Stimulated activated naive CD8-positive, alpha-beta T cell treated with anti-CD3 and anti-CD28 coated beads, Interleukin-15, amount 100 ng/mL, for 72 hours (primary cell): ENCODE measurements around the gene EML4.

Experiments
- ATAC-seq: fragments of 150-1000 bp; cut with Tn5 transposase; 2 replicates; pipeline ENCODE4 v1.10.0; 2021; ENCODE audit warnings: mild to moderate bottlenecking, moderate library complexity
- DNase-seq, 2 donors: peaks; one replicate each; pipeline ENCODE4 v3.0.0; 2021 to 2022
- H3K27ac Mint-ChIP-seq, 2 donors: one replicate each; pipeline ENCODE4 v1.8.0; 2022; ENCODE audit warnings: mild to moderate bottlenecking in 2 of 2, mixed read lengths in 2 of 2, moderate library complexity in 2 of 2
- H3K27me3 Mint-ChIP-seq: one replicate; pipeline ENCODE4 v1.8.0; 2022; ENCODE audit warnings: mixed read lengths
- H3K4me1 Mint-ChIP-seq: one replicate; pipeline ENCODE4 v1.8.0; 2022; ENCODE audit warnings: mild to moderate bottlenecking, mixed read lengths
- H3K4me3 Mint-ChIP-seq, 2 donors: one replicate each; pipeline ENCODE4 v1.8.0; 2022; ENCODE audit warnings: mild to moderate bottlenecking in 2 of 2, mixed read lengths in 2 of 2, moderate library complexity in 1 of 2
- H3K9me3 Mint-ChIP-seq, 2 donors: one replicate each; pipeline ENCODE4 v1.8.0; 2022; ENCODE audit warnings: mixed read lengths in 2 of 2

EML4 gene

DNA sequence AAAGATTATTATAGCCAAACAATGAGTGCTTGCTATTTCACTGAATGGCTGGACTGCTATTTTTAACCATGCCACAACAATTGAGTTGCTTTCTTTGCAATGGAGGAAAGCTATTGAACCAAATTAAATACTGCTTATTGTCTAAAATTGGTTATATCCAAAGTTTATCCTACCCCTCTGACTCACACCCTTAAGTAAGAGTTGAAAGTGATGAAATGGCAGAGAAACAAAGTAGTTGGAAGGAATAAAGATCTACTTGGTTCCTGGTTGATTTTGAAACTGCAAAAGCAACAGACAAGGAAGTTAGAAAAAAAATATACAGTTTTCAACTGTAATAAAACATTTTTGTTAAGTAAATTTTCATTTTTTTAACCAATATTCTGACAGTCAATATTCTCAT lies 47.5 kb downstream of the EML4 start:
- Mint-ChIP-seq H3K4me1 (peaks cover 36% of the 10 kb centered on the region), H3K27ac (peak overlapping the region; percentile 56 to 93), H3K27me3 (no peaks in the 10 kb centered on the region), H3K9me3 (no peaks in the 10 kb centered on the region), H3K4me3 (no peak overlapping the region)
- no peak for ATAC-seq
- no peak for DNase-seq

DNA sequence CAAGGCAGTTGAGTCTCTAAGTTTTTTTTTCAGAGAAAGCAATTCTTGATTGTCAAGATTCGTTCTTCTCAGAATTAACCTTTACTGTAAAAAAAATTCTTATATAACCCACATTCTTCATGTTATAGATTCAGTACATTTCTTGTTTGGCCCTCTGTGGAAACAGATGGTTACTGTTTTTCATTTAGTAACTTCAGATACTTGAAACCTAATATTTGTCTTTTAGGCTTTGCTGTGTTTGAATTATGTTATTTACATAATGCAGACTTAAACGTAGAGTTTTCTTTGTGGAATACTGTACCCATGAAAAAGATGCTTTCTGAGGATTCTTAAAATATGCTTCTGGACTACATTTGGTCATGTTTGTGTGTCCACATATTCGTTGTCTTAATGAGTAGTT lies 48.2 kb downstream of the EML4 start:
- peak overlapping the region in 1 of 2 donors; percentile 19 for H3K27ac Mint-ChIP-seq
- DNase-seq (no peak), ATAC-seq (no peak)
- no peaks in the 10 kb centered on the region for H3K27me3 Mint-ChIP-seq
- H3K4me3 Mint-ChIP-seq = no peak overlapping the region
- no peaks in the 10 kb centered on the region for H3K9me3 Mint-ChIP-seq
- peaks cover 36% of the 10 kb centered on the region for H3K4me1 Mint-ChIP-seq

DNA sequence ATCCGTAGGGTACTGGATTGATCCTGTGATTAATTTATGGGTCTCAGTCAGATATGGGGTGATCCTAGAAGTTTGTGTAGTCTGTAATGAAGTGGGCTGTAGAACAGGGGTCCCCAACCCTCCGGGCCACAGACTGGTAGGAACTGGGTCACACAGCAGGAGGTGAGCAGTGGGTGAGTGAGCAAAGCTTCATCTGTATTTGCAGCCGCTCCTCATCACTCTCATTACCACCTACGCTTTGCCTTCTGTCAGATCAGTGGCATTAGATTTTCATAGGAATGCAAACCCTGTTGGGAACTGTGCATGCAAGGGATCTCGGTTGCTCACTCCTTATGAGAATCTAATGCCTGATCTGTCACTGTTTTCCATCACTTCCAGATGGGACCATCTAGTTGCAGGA lies 48.8 kb downstream of the EML4 start:
- ATAC-seq (no peak), DNase-seq (no peak)
- peak overlapping the region in 1 of 2 donors; percentile 5 for H3K27ac Mint-ChIP-seq
- no peaks in the 10 kb centered on the region for H3K27me3 Mint-ChIP-seq
- H3K9me3 Mint-ChIP-seq = no peaks in the 10 kb centered on the region
- no peak overlapping the region for H3K4me3 Mint-ChIP-seq
- peaks cover 38% of the 10 kb centered on the region for H3K4me1 Mint-ChIP-seq

DNA sequence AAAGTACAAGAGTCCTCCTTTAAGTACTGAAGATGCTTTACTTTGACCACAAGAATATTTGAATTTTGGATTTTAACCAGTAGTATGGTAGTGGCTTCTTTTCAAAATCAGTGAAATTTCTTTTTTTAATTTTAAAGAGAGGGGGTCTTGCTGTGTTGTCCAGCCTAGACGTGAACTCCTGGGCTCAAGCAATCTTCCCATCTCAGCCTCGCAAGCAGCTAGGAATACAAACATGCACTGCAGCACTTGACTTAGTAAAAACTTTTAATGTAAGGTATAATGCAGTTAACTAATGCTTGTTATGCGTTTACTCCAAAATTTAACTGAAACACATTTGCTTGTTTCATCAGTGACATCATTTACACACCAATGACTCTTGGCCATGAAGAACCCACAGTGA lies 49.6 kb downstream of the EML4 start:
- H3K27me3 Mint-ChIP-seq = no peaks in the 10 kb centered on the region
- ATAC-seq = no peak
- peaks cover 41% of the 10 kb centered on the region for H3K4me1 Mint-ChIP-seq
- H3K9me3 Mint-ChIP-seq = no peaks in the 10 kb centered on the region
- DNase-seq = no peak
- H3K27ac Mint-ChIP-seq = no peak overlapping the region
- H3K4me3 Mint-ChIP-seq = no peak overlapping the region

DNA sequence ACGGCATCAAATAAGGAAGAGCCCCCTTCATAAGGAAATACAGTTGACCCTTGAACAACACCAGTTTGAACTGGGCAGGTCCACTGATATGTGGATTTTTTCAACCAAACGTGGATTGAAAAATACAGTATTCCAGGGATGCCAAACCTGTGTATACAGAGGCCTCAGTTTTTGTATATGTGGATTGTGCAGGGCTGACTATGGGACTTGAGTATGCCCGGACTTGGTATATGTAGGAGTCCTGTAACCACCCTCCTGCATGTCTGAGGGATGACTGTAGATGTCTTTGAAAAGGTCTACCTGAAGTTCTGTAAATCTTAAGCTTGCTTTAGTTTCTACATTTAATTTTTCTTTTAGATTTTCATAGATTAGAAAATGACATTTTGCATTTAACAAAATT lies 50.0 kb downstream of the EML4 start:
- DNase-seq (no peak), ATAC-seq (no peak)
- Mint-ChIP-seq H3K27me3 (no peaks in the 10 kb centered on the region), H3K4me3 (no peak overlapping the region), H3K9me3 (no peaks in the 10 kb centered on the region), H3K4me1 (peaks cover 45% of the 10 kb centered on the region), H3K27ac (no peak overlapping the region)

DNA sequence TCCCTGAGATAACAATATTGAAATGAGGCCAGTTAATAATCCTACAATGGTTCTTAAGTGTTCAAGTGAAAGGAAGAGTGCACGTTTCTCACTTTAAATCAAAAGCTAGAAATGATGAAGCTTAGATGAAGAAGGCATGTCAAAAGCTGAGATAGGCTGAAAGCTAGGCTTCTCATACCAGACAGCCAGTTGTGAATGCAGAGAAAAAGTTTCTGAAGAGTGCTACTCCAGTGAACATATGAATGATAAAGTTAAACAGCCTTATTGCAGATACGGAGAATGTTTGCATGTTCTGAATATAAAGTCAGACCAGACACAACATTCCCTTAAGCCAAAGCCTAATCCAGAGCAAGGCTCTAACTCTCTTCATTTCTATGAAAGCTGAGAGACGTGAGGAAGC lies 51.4 kb downstream of the EML4 start:
- Mint-ChIP-seq H3K9me3 (no peaks in the 10 kb centered on the region), H3K27ac (no peak overlapping the region), H3K27me3 (no peaks in the 10 kb centered on the region), H3K4me3 (no peak overlapping the region), H3K4me1 (peaks cover 54% of the 10 kb centered on the region)
- no peak for ATAC-seq
- no peak for DNase-seq

DNA sequence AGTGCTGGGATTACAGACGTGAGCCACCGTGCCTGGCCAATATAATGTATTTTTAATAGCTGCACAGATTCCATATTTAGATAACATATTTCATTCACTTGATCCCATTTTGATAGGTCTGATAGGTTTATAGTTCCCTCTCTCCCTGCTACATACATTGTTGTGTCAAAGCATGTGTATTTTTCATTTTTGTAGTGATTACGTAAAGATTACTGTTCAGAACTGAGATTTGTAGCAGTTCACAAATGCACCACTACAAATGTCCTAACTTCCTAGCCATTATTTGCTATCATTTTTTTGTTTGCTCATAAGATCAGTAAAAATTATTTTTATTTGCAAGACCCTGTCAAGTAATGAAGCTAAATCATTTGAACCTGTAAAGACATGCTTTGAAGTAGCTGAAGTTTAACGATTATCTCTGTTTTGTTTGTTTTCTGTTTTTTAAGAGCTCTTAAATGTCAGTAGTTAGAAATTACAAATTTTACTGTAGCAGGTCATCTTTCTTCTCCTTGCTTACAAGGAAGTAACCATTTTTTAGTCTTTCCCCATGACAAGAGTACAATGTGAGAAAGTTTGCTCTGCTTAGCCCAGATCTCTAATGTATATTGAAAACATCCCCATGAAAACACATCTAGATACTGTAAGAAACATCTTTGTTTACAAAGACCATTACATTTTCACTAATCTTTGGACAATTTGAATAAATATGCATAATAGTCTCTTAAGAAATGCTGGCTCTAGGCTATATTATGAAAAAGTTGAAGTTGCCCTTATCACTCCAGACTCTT lies 54.1 kb downstream of the EML4 start:
- H3K27me3 Mint-ChIP-seq = no peaks in the 10 kb centered on the region
- H3K4me1 Mint-ChIP-seq = peaks cover 52% of the 10 kb centered on the region
- no peak overlapping the region for H3K27ac Mint-ChIP-seq
- no peak overlapping the region for H3K4me3 Mint-ChIP-seq
- no peaks in the 10 kb centered on the region for H3K9me3 Mint-ChIP-seq
- DNase-seq (no peak), ATAC-seq (no peak)

DNA sequence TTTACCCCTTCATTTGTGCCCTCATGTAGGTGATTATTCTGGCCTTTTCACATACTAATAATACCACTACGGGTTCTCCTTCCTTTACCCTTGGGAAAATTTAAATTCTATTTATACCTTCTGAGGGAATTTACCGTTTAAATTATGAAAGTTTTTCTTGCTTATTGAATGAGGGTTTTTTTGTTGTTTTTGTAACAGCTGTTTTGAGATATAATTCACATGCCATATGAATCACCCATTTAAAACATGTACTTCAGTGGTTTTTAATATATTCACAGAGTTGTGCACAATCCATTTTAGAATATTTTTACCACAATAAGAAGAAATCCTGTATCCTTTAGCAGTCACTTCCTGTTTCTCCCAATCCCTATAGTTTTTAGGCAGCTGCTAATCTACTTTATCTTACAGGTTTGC lies 54.7 kb downstream of the EML4 start:
- no peak for DNase-seq
- Mint-ChIP-seq H3K4me3 (no peak overlapping the region), H3K27me3 (no peaks in the 10 kb centered on the region), H3K4me1 (peaks cover 52% of the 10 kb centered on the region), H3K9me3 (no peaks in the 10 kb centered on the region), H3K27ac (peak overlapping the region in 1 of 2 donors; percentile 88)
- ATAC-seq = no peak

DNA sequence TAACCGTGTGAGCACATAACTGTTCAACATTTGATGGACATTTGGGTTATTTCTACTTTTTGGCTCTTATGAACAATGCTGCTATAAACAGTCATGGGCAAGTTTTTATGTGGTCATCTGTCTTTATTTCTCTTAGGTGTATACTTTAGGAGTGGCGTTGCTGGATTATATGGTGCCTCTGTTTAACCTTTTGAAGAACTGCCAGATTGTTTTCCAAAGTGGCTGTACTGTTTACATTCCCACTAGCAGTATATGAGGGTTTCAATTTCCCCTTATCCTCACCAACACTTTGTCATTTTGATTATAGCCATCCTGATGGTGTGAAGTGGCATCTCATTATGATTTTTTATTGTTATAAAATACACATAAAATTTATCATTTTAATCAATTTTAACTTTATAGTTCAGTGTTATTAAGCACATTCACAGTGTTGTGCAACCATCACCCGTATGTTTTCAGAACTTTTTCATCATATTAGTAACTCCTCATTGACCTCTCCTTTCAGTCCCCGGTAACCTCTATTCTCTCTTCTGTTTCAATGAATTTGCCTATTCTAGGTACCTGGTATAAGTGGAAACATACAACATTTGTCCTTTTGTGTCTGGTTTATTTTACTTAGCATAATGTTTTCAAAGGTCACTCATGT lies 55.4 kb downstream of the EML4 start:
- H3K4me1 Mint-ChIP-seq = peaks cover 57% of the 10 kb centered on the region
- DNase-seq (no peak), ATAC-seq (no peak)
- no peaks in the 10 kb centered on the region for H3K27me3 Mint-ChIP-seq
- no peaks in the 10 kb centered on the region for H3K9me3 Mint-ChIP-seq
- no peak overlapping the region for H3K4me3 Mint-ChIP-seq
- H3K27ac Mint-ChIP-seq = no peak overlapping the region

DNA sequence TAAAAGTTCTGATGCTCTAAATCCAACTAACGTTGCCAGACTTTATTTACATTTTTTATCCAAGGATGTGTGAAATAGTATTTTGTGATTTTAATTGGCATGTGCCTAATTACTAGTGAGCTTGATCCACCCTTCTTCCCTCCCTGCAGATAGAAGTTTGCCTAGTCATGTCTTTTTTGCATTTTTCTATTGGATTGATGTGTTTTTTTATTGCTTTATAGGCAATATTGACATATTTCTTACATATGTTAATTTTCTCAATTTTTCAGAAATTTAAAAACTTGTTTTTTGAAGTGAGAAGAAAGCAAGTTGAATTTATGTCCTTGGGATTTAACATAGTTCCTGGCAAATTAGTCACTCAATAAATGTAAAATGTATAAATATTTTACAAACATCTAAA lies 56.4 kb downstream of the EML4 start:
- no peak for ATAC-seq
- no peak for DNase-seq
- peak overlapping the region in 1 of 2 donors; percentile 27 for H3K27ac Mint-ChIP-seq
- peaks cover 60% of the 10 kb centered on the region for H3K4me1 Mint-ChIP-seq
- no peaks in the 10 kb centered on the region for H3K9me3 Mint-ChIP-seq
- no peak overlapping the region for H3K4me3 Mint-ChIP-seq
- H3K27me3 Mint-ChIP-seq = no peaks in the 10 kb centered on the region

DNA sequence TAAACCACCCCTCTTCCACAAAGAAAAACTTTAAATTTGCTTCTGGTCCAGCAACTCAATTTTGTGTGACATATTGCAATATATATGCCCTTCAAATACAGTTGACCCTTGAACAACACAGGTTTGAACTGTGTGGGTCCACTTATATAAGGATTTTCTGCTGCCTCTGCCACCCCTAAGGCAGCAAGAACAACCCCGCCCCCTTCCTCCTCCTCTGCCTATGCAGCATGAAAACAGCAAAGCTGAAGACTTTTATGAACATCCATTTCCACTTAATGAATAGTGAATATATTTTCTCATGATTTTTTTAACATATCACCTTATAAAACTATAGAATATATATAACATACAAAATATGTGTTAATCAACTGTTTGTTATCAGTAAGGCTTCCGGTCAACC lies 58.3 kb downstream of the EML4 start:
- peaks cover 65% of the 10 kb centered on the region for H3K4me1 Mint-ChIP-seq

DNA sequence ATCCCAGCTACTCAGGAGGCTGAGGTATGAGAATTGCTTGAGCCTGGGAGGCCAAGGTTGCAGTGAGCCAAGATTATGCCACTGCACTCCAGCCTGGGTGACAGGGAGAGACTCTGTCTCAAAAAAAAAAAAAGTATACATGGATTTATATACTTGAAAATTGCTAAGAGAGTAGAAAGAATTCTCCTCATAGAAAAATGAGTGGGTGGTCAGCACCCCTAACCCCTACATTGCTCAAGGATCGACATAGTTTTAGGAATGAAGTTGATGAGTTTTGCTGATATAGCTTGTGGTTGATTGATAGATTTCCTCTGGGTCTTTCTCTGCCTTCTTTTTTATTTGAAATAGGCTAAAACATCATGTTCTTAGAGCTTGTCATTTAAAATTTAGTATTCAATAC lies 58.9 kb downstream of the EML4 start:
- no peak for ATAC-seq
- H3K4me1 Mint-ChIP-seq = peaks cover 66% of the 10 kb centered on the region
- H3K4me3 Mint-ChIP-seq = no peak overlapping the region

More for the DNA sequence above, 58.3 kb downstream of the EML4 start:
- Mint-ChIP-seq H3K27ac (peak overlapping the region in 1 of 2 donors; percentile 31), H3K4me3 (no peak overlapping the region), H3K9me3 (no peaks in the 10 kb centered on the region), H3K27me3 (no peaks in the 10 kb centered on the region)
- DNase-seq (no peak), ATAC-seq (no peak)

DNA sequence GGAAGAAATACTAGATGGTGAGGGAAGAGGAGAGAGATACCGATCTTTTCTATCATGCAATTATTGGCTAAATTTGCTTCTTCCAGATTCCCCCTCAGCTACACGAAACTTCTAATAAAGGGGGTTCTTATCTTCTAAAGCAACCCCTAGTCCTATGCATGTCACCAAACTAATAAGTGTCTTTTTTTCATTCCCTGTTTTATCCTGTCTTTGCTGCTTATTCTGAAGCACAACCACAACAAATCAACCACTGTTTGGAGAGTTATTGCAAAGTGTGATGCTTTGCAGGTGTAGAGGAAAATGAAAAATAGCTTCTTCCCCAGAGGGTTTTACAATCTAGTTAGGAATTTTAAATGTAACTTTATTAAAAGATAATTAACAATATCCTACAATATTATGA lies 60.8 kb downstream of the EML4 start:
- peaks cover 49% of the 10 kb centered on the region for H3K4me1 Mint-ChIP-seq
- no peak for DNase-seq
- no peak overlapping the region for H3K4me3 Mint-ChIP-seq
- no peak for ATAC-seq
- H3K27me3 Mint-ChIP-seq = no peaks in the 10 kb centered on the region
- H3K9me3 Mint-ChIP-seq = no peaks in the 10 kb centered on the region
- H3K27ac Mint-ChIP-seq = no peak overlapping the region

More for the DNA sequence above, 58.9 kb downstream of the EML4 start:
- Mint-ChIP-seq H3K27me3 (no peaks in the 10 kb centered on the region), H3K9me3 (no peaks in the 10 kb centered on the region), H3K27ac (no peak overlapping the region)
- DNase-seq = no peak

DNA sequence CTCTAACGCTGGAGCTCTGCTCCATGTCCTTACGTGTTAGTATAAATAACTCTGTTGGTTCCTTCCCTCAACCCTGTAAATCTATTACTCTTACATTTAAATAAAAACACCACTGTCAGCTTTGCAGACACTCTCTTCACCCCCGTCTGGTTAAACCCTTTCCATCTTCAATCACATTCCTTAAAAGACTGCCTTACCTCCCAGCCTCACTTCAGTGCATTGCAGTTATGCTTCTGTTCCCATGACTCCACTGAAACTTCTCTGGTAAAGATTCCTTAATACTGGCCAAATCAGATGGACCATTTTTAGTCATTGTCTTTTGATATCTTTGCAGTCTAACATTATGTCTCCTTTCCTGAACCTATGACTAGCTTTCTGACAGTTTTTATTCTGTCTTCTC lies 61.7 kb downstream of the EML4 start:
- no peak for DNase-seq
- no peak overlapping the region for H3K4me3 Mint-ChIP-seq

DNA sequence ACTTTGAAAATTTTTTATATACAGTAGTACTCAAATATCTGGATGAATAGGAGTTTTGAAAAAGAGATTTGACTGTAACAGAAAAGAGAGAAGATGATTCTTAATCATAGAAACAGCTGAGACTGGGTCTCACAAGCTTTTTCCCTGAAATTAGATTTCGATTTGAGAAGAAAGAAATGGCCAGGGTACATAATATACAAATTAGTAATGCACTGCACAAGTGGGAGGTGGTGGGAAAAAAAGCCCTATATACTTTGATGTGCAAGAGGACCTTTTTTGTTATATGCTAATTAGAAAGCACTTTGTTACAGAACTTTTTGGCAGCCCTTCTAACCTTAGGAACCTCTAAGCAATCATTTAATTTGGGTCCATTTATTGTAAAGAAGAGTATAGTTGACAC lies 62.9 kb downstream of the EML4 start:
- H3K27ac Mint-ChIP-seq = no peak overlapping the region
- peaks cover 56% of the 10 kb centered on the region for H3K4me1 Mint-ChIP-seq
- no peak for ATAC-seq

More for the DNA sequence above, 61.7 kb downstream of the EML4 start:
- no peak for ATAC-seq
- H3K27ac Mint-ChIP-seq = peak overlapping the region in 1 of 2 donors; percentile 90
- H3K27me3 Mint-ChIP-seq = no peaks in the 10 kb centered on the region
- no peaks in the 10 kb centered on the region for H3K9me3 Mint-ChIP-seq
- peaks cover 50% of the 10 kb centered on the region for H3K4me1 Mint-ChIP-seq

DNA sequence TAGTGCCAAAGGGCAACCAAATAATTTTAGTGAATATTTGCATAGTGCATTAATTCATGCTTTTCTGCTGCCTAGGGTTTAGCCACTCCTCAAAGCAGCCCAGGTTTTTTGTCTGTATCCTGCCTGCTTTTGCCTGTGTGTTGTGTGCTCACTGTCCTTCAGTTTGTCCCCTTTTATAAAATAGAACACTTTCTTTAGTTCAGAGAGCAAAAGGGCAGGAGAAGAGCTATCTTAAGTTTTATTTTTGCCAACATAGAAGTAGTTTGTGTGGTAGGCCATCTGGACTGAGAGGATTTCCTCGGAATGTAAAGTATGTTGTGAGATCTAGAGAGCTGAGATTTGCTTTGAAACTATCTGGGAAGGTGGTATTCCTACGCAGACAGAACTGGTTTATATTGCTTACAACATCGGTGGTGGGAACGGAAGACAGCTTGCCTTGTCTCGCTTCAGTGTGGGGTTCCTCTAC lies 64.9 kb downstream of the EML4 start:
- DNase-seq (no peak), ATAC-seq (no peak)
- H3K4me3 Mint-ChIP-seq = no peak overlapping the region
- H3K4me1 Mint-ChIP-seq = peaks cover 60% of the 10 kb centered on the region
- H3K27me3 Mint-ChIP-seq = no peaks in the 10 kb centered on the region
- peak overlapping the region; percentile 57 to 69 for H3K27ac Mint-ChIP-seq
- H3K9me3 Mint-ChIP-seq = no peaks in the 10 kb centered on the region

More for the DNA sequence above, 62.9 kb downstream of the EML4 start:
- no peak for DNase-seq
- no peaks in the 10 kb centered on the region for H3K9me3 Mint-ChIP-seq
- H3K27me3 Mint-ChIP-seq = no peaks in the 10 kb centered on the region
- no peak overlapping the region for H3K4me3 Mint-ChIP-seq
